Measurements from ENCODE around the gene PRAC1. TPM values are rescaled to one million over a fixed set of nuclear protein-coding genes. Genes with fewer than 3 reads are reported as not detected.
A peak's percentile ranks its signal among the peaks of the same experiment; 100 is the strongest.
"Not testable (repeated sequence)": the region's sequence is repeated elsewhere in the genome, so short reads cannot be mapped to it uniquely, and the experiment has no call there.

Gene PRAC1
- total and polyA plus RNA-seq, 2 experiments from 2014 or later: not detected

GRCh38 chr17:48718227-48718760 is 4.0 kb downstream of the PRAC1 start:
- Histone ChIP-seq H3K27me3 (peaks cover 100% of the 10 kb centered on the region), H3K4me1 (ENCODE audit: low read depth) (no peaks in the 10 kb centered on the region), H3K4me3 (no peak overlapping the region), H3K9me3 (ENCODE audit: low read depth) (no peaks in the 10 kb centered on the region), H3K27ac (no peak overlapping the region), H3K36me3 (no peaks in the 10 kb centered on the region)
- peak in 1 of 2 donors; percentile 40 for DNase-seq (ENCODE audit: low read depth in 1 of 2, low spot score in 1 of 2)
- no peak for TF ChIP-seq CTCF (IDR thresholded peaks at IDR 0.05; ENCODE audit: low read depth, low read length)

- Histone ChIP-seq H3K36me3 (no peaks in the 10 kb centered on the region), H3K27me3 (peaks cover 100% of the 10 kb centered on the region), H3K4me1 (ENCODE audit: low read depth) (no peaks in the 10 kb centered on the region), H3K9me3 (ENCODE audit: low read depth) (no peaks in the 10 kb centered on the region), H3K4me3 (no peak overlapping the region), H3K27ac (no peak overlapping the region)
- TF ChIP-seq CTCF (IDR thresholded peaks at IDR 0.05; ENCODE audit: low read depth, low read length): no peak
- no peak for DNase-seq (ENCODE audit: low read depth in 1 of 2, low spot score in 1 of 2)
These were observed 4.7 kb downstream of the PRAC1 start for GRCh38 chr17:48717367-48718226.

- not testable (repeated sequence) for H3K4me1 ChIP-seq (ENCODE audit: low read depth); H3K4me3 ChIP-seq; H3K27ac ChIP-seq; H3K9me3 ChIP-seq (ENCODE audit: low read depth); H3K36me3 ChIP-seq; DNase-seq (ENCODE audit: low read depth in 1 of 2, low spot score in 1 of 2)
- peaks cover 99% of the 10 kb centered on the region for H3K27me3 ChIP-seq
These were observed 5.8 kb downstream of the PRAC1 start for GRCh38 chr17:48716549-48716948.

- no peak overlapping the region for H3K27ac ChIP-seq
- H3K4me1 ChIP-seq (ENCODE audit: low read depth): no peaks in the 10 kb centered on the region
- no peak overlapping the region for H3K4me3 ChIP-seq
- H3K36me3 ChIP-seq: no peaks in the 10 kb centered on the region
- no peak for DNase-seq (ENCODE audit: low read depth in 1 of 2, low spot score in 1 of 2)
- no peak for TF ChIP-seq CTCF (IDR thresholded peaks at IDR 0.05; ENCODE audit: low read depth, low read length)
- no peaks in the 10 kb centered on the region for H3K9me3 ChIP-seq (ENCODE audit: low read depth)
- H3K27me3 ChIP-seq: peaks cover 99% of the 10 kb centered on the region
These were observed 6.6 kb downstream of the PRAC1 start for GRCh38 chr17:48715496-48716399.

- no peak overlapping the region for H3K27ac ChIP-seq
- TF ChIP-seq CTCF (IDR thresholded peaks at IDR 0.05; ENCODE audit: low read depth, low read length): no peak
- no peaks in the 10 kb centered on the region for H3K4me1 ChIP-seq (ENCODE audit: low read depth)
- no peaks in the 10 kb centered on the region for H3K9me3 ChIP-seq (ENCODE audit: low read depth)
- peaks cover 98% of the 10 kb centered on the region for H3K27me3 ChIP-seq
- no peak overlapping the region for H3K4me3 ChIP-seq
- no peaks in the 10 kb centered on the region for H3K36me3 ChIP-seq
- no peak for DNase-seq (ENCODE audit: low read depth in 1 of 2, low spot score in 1 of 2)
These were observed 11.2 kb downstream of the PRAC1 start for GRCh38 chr17:48711128-48711527.

Data from cardiac muscle cell (in vitro differentiated cells and primary cell).